HG03196 (cell line): ENCODE data around the gene TLR4.
A peak's percentile ranks its signal among the peaks of the same experiment; 100 is the strongest.

Source experiments
- ATAC-seq: cut with Tn5 transposase; IDR thresholded peaks from one replicate; pipeline ENCODE4 v1.9.1; 2021; ENCODE audit not compliant: unreplicated experiment

TLR4 gene

DNA sequence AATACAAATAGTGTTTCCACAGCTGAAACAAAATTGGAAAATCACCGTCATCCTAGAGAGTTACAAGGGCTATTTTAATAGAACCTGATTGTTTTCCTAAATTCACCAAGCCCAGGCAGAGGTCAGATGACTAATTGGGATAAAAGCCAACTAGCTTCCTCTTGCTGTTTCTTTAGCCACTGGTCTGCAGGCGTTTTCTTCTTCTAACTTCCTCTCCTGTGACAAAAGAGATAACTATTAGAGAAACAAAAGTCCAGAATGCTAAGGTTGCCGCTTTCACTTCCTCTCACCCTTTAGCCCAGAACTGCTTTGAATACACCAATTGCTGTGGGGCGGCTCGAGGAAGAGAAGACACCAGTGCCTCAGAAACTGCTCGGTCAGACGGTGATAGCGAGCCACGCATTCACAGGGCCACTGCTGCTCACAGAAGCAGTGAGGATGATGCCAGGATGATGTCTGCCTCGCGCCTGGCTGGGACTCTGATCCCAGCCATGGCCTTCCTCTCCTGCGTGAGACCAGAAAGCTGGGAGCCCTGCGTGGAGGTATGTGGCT, at the start of gene TLR4:
TLR4 (plus strand) TSS at position 380 of the 552 bp plus-strand sequence; CDS start at position 450, 70 bp downstream.
- peak; percentile 100 for ATAC-seq

DNA sequence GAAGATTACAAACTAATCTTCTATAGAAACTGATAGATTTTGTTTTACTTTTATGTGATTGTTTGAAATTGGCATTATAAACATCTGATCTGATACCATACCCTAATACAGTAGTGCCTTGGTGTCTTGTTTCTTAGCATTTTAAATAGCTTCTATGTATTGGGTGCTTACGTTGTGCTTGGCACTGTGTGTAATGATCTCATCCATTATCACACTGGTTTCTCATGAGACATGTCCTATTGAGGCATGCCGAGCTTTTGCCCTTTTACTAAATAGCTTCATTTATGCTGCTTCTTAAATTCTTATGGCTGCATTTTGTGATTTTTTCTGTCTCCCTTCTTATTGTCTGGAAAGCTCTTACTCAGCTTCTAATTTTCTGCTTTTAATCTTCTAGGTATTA, 48.2 kb upstream of the TLR4 start:
- no peak for ATAC-seq

DNA sequence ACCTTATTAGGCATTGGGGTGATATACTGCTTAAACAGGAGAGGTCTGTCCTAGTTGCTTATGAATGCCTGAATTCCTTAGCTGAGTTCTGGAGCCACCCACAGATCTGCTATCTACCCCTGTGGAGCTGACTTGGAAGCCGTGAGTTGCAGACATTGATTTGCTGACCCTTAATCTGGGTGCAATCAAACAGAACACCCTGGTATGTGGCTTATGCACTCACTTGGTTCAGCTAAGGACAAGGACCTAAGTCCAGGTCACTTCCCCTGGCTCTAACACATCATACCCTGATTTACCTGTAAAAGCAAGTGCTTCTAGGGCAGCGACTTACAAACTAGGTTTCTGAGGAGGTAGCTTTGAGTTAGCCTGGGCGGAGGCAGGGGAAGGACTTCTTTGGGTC, 41.6 kb upstream of the TLR4 start:
- ATAC-seq: no peak

DNA sequence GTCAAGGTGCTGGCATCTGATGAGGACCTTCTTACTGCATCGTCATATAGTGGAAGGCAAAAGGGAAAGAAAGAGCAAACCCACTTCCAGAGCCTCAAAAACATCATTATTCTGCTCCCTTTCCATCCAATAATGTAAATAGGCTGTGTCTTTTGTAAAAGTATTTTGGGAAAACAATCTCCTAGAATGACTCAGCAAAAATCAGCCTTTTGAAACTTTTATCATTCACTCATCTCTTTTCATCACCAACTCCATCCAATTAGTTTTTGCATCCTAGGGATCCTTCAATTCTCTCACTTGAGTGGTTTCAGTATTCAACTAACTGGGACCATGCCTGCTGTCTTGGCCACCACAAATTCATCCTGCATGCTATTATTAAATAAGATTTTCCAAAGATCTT, 39.8 kb upstream of the TLR4 start:
- no peak for ATAC-seq

DNA sequence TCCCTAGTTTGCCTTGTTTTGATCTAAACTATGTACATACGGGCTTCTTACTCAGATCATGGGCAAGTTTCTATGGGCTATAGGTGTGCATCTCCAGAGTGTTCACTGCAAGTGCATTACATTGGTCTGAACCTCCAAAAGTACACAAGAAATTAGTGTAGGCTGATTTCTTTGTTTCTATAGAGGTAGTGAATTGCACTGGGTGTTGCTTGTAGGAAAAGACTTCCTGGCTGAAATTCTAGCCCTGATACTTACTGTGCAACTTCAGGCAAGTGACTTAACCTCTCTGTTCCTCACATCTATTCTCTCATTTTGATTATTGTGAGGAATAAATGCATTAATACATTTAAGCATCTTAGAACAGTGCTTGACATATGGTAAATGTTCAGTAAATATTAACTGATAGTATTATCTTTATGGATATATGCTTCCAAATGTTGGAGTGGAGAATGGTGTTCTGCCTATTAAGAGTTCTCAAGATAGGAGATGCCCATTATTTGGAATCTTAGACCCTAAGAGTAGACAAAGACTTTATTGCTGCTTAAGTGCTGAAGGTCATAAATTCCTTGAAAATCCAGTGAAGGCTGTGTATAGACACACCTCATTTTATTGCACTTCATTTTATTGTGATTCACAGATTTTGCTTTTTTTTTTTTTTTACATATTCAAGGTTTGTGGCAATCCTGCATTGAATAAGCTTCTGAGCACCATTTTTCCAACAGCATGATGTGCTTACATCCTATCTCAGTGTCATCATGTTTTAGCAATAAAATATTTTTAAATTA, 38.4 kb upstream of the TLR4 start:
- no peak for ATAC-seq

DNA sequence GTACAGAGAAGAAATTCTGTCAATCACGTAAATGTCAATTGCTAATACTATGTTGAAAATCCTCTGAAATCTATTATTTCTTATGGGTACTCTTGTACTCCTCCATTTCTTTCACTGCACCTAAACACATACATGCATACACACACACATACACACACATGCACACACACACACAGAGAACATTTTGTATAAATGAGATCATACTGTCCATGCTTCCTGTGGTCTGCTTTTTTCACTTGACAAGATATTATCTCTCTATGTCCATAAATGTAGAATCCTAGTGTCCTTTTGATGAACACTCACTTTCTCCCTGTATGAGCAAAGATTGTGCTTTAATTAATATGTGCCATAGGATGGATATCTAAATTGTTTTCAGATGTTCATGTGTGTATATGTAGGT, 32.7 kb upstream of the TLR4 start:
- no peak for ATAC-seq

DNA sequence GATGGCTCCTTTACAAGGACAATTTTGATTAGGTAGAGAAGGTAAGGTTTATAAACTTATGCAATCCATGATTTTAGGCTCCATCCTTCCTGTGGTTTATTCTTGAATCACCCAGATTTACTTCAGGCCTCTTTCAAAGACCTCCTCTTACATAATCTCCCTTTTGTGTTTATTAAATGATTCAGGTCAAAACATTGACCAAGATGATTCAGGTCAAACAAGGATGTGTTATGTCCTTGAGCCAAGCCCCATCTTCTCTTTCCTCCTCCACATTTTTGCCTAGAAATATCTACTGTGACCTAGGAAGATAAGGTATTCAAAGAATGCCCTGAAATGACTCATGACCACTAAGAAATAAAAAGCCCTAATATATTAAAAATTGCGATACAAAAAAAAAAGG, 31.8 kb upstream of the TLR4 start:
- no peak for ATAC-seq

DNA sequence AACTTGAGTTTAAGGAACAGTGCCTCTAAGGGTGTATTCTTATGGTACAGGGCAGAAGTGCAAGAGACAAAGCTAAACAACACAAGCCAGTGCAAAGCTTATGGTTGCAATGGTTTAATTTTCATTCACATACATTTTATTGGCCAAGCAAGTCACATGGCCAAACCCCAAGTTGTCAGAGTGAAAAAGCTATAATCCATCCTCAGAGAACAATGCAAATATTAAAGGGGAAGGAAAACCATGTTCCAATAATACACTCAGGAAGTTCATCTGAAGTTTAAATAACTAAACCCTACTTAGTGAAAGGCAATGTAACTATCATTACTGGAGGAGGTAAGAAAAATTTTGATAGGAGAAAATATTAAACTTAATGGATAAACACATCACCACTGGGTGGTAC, 26.6 kb upstream of the TLR4 start:
- peak; percentile 43 for ATAC-seq

DNA sequence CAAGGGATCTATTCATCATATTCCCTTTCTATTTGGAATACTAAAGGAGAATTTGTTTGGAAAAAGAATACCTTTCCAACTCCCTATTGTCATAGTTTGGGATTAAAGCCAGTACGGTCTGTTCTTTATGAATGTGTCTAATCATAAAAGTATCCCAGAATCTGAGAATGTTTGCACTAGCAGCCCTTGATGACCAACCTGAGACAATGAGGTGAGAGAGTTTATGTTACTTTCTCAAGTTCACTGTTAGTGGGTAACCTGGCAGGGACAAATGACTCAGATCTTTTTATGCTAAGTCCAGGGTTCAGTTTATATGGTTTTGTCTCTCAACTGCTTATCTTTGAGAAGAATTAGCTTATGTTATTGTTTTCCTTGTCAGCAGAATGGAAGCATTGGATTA, 25.3 kb upstream of the TLR4 start:
- ATAC-seq: no peak

DNA sequence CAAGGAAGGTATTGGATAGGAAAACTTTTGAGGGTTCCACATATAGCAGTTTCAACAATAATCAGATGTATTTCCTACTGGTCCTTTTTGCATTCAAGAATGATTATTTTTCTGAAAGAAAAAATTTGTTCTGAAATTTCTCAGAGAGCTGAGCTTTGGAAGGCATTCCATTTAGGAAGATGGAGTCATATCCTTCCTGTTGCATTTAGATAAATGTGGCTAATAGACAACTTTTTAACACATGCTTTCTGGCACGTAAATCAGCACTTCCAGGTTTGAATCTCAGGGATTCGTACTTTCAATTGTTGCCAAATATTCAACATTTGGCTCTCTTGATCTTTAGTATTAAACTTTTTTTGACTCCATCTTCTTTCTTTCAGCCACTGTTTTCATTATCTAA, 24.8 kb upstream of the TLR4 start:
- no peak for ATAC-seq

DNA sequence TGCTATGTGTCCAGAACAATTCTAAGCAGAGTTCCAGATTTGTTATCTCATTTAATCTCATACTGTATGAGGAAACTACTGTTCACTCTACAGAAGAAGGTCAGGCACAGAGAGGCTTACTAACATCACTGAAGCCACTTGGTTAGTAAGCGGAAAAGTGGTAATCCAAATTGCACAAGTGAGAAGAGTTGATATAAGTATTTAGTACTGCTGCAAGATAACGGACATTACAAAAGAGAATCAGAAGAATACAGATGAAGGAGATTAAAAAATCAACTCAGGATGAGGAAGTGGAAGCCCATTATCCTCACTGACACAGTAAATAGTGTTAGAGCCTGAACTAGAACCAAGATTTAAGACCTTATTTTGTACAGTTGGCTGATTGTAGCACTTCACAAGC, 22.3 kb upstream of the TLR4 start:
- no peak for ATAC-seq

DNA sequence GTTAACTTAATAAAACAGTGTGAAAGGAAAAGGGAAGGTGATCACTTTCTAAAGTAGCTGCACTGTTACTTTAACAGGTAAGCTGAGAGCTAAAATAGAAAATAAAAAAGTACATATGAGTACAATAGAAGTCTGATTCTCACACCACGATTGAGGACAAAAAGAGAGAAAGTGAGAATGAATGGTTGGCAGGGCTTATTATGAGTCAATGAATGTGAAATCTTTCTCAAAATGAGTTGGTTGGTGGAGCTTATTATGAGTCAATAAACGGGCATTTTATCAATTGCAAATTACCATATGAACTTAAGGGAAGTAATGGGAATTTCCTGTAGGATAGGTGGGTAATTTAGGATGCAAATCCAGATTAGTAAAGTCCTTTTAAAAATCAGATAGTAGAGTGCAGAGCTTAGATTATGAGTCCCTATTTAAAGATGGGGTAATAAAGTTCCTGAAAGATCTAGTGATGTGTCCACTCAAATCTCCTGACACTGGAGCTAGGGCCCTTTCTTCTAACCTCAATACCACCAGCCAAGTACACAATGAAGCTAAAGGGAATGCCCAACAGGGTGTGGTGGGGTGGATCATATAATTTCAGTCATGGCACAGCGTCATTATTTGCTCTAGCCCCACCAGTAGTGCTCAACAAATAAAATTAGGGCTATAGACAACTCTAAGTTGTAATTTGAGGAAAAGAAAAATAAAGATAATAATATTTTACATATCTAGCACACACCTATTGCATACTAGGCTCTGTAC, 21.1 kb upstream of the TLR4 start:
- ATAC-seq: peak; percentile 86

DNA sequence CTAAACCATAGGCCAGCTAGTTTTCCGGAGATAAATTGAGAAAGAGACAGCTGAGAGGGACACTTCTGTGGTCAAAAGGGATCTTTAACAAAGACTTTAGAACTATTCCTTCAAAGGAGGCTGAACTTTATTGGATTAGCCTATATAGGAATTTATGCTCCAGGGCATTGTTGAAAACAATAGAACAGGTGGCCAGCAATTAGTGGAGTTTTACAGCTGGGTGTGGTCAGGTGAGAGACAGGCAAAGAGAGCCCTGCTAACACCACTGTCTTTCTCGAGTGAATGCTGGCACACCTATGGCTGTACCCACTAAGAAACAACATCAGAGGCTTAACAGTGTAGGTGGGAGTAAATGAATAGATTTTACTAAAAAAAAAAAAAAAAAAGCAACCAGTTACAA, 16.7 kb upstream of the TLR4 start:
- ATAC-seq: no peak

DNA sequence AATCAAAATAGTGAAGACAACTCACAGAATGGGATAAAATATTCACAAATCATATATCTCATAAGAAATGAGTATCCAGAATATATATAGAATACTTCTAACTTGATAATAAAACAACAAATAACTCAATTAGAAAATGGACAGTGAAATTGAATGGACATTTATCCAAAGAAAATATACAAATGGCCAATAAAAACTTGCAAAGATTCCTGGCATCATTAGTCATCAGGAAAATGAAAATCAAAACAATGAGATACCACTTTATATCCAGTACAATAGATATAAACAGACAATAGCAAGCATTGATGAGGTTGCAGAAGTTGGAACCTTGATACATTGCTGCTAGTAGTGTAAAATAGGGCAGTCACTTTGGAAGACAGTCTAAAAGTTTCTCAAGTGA, 12.8 kb upstream of the TLR4 start:
- ATAC-seq: no peak

DNA sequence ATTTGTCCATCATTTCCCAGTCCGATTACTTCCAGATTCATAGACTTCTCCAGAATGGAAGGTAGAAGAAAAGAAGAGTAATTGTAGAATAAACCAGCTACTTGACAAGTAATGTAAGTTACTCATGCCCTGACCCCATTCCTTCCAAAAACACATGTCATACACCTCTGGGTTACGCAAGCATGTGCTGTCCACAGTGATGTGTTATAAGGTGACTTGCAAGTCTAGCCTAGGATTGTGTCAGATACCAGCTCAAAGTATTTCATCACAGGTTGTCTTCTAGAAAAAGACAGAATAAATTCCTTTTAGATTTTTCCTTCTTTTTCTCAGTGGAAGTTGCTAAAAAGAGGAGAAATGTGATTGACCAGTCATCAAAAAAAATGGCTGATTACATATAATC, 8.0 kb upstream of the TLR4 start:
- no peak for ATAC-seq

DNA sequence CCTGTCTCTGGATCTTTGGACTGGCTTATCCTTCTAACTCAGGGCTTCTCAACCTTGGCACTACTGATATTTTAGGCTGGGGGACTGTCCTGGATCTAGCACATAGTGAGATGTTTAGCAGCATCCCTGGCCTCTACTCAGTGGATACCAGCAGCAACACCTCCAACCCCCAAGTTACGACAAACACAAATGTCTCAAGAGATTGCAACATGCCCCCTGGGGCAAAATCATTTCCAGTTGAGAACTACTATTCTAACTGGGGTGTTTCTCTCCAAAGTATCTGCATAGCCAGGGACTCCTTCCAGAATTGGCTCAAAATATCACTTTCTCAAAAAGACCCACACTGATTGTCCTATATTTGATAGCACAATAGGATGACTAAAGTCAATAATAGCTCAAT, 7.2 kb upstream of the TLR4 start:
- no peak for ATAC-seq

DNA sequence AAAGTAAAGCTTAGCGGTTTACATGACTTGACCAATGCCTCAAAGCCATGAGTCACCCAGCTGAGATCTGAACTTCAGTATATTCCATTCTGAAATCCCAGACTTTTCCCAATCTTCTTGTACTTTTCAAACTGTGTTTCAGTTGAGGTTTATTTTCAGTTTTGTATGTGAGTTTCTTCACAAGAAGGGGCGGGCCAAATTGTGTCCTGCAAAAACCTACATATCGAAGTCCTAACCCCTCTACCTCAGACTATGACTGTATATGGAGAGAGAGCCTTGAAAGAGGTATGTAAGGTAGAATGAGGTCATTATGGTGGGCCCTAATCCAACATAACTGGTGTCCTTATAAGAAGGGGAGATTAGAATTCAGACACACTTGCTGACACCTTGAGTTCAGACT, 666 bp upstream of the TLR4 start:
- ATAC-seq: no peak

DNA sequence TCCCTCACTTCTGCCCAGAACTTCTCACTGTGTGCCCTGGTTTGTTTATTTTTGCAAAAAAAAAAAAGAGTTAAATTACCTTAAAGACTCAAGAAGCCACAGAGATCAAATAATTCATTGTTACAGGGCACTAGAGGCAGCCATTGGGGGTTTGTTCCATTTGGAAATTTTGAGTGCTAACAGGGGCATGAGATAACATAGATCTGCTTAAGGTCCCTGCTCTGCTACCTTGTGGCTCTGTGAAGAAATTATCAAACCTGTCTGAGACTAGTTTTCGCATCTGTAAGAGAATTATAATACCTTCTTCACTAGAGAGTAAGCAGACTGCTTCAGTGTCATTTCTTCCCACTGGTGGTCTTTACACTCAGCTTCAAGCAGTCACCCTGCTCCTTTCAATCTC, 394 bp downstream of the TLR4 start:
- peak; percentile 6 for ATAC-seq

DNA sequence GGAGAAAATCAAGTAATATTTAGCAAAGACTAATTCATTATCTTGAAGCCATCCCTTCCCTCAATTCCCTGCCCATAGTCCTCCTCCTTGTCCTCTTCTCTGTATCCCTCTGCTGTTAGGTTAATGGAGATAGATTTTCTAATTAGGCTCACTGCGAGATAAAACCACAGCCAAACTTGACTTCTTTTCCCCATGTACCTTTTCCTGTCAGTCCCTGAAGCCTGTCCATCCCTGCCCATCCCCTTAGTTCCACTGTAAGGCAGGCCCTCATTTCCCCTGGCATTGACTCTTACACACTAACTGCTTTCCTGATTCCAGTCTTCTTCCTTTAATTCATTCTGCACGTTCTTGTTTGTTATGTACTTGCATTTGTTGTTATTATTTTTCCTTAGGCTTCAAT, 1.2 kb downstream of the TLR4 start:
- no peak for ATAC-seq

DNA sequence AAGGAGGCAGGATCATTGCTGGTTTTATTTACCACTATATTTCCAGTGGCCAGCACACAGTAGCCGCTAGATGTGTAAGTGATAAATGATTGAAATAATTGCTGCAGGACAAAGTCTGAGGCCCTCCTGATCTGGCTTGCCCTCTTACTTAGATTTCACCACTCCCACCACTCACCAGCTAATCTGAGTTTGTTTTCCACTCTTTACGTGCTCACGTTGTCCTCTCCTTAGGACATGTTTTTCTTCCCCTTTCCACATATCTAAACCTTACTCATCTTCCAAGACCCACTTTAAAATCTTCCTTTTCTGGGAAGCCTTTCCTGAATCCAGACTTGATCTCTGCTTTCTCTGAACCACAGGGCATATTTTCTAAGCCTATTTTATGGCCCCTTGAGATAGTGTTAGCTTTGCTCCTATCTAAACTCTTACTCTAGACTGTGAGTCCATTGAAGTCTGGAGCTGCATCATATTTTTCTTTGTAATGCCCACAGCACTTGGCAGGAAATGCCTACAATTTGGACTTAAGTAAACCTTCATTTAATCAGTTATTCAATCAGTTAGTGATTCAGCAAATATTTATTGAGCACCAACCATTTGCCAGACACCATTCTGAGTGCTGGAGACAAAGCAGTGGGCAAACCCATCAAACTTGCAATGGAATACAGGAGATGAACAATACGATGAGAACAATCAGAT, 2.4 kb downstream of the TLR4 start:
- ATAC-seq: no peak

DNA sequence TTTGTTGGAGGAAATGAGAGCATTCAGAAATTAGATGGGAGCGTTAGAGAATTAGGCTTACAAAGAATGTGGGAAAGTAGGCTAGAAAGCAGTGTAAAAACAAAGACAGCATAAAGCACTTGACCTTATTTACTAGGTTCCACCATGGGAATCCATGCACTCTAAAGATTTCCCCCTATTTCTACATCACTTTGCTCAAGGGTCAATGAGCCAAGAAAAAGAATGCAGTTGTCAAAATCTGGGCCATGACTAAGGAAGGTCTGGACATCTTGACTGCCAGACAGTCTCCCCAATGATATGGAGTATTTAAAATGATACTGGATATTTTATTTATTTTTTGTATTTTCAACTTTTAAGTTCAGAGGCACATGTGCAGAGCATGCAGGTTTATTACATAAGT, 3.4 kb downstream of the TLR4 start:
- no peak for ATAC-seq

DNA sequence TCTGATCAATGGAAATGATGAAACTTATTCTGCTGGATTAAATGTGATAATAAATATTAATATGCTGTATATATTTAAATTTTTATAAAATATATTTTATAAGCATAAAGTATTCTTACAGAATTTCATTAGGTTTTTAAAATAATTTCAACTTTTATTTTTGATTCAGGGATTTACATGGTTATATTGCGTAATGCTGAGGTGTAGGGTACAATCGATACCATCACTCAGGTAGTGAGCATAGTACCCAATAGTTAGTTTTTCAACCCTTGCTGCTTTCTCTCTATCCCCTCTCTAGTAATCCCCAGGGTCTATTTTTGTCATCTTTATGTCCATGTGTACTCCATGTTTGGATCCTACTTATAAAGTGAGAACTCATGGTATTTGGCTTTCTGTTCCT, 5.7 kb downstream of the TLR4 start:
- no peak for ATAC-seq
